Stimulated activated naive B cell treated with anti-CD40 and anti-IgM and Interleukin-4, amounts not matched to agents 10 μg/mL and 1 μg/mL and 100 μg/mL, for 72 hours (primary cell): ENCODE results near the gene RAD23A.
"Not testable (repeated sequence)": the region's sequence is repeated elsewhere in the genome, so short reads cannot be mapped to it uniquely, and the experiment has no call there.

Source experiments
- ATAC-seq, 2 donors: fragments of 150-1000 bp; cut with Tn5 transposase; replicated peaks; 2 replicates each; pipeline ENCODE4 v1.10.0; 2021; ENCODE audit warnings: moderate library complexity in 1 of 2
- DNase-seq: peaks from one replicate; pipeline ENCODE4 v3.0.0; 2021
- H3K27ac Mint-ChIP-seq: one replicate; pipeline ENCODE4 v1.8.0; 2022; ENCODE audit warnings: mild to moderate bottlenecking, mixed read lengths
- H3K27me3 Mint-ChIP-seq, 2 donors: one replicate each; pipeline ENCODE4 v1.8.0; 2022; ENCODE audit warnings: mixed read lengths in 2 of 2
- H3K36me3 Mint-ChIP-seq, 2 donors: one replicate each; pipeline ENCODE4 v1.8.0; 2022; ENCODE audit warnings: mixed read lengths in 2 of 2, mild to moderate bottlenecking in 1 of 2
- H3K4me1 Mint-ChIP-seq, 2 donors: one replicate each; pipeline ENCODE4 v1.8.0; 2022; ENCODE audit warnings: mixed read lengths in 2 of 2, mild to moderate bottlenecking in 1 of 2
- H3K4me3 Mint-ChIP-seq, 2 donors: one replicate each; pipeline ENCODE4 v1.8.0; 2022; ENCODE audit warnings: mild to moderate bottlenecking in 2 of 2, mixed read lengths in 2 of 2, moderate library complexity in 1 of 2
- H3K9me3 Mint-ChIP-seq, 2 donors: one replicate each; pipeline ENCODE4 v1.8.0; 2022; ENCODE audit warnings: mixed read lengths in 2 of 2, mild to moderate bottlenecking in 1 of 2

RAD23A gene

DNA sequence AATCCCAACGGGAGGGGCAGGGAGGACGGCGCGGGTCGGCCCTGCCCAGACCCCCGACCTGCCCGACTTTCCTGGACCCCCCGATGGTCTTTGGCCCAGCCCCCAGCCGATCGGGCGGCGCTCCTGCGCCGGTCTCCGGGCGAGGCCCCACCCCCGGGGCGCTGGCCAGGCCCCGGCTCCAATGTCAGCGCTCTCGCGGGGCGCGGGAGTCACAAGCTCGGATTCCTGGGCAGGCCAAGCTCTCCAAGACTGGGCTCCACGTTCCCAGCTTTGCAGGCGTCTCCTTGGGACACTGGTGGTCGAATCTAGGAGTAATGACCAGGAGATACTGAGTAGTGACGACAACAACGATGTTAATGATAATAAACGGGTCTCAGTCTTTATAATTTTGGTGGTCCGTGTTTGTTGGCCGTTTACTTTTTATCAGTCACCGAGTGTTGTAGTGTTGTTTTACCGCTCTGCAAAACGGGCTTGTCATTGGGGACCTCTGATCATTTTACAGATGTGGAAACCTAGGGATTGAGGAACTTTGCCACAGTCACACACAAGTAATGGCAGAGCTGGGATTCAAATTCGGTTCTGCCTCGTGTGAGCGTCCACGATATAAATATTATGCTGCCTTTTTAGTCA is 545 bp downstream of the RAD23A start:
- DNase-seq, result peak; percentile 48
- peaks cover 60 to 73% of the 10 kb centered on the region in 2 donors for H3K36me3 Mint-ChIP-seq
- peak overlapping the region; percentile 97 to 98 for H3K4me3 Mint-ChIP-seq
- peak; percentile 67 to 73 for ATAC-seq
- H3K27me3 Mint-ChIP-seq, result no peaks in the 10 kb centered on the region
- peak overlapping the region; percentile 99 for H3K27ac Mint-ChIP-seq
- H3K9me3 Mint-ChIP-seq, result peaks cover 0 to 1% of the 10 kb centered on the region in 2 donors
- peaks cover 37 to 70% of the 10 kb centered on the region in 2 donors for H3K4me1 Mint-ChIP-seq

DNA sequence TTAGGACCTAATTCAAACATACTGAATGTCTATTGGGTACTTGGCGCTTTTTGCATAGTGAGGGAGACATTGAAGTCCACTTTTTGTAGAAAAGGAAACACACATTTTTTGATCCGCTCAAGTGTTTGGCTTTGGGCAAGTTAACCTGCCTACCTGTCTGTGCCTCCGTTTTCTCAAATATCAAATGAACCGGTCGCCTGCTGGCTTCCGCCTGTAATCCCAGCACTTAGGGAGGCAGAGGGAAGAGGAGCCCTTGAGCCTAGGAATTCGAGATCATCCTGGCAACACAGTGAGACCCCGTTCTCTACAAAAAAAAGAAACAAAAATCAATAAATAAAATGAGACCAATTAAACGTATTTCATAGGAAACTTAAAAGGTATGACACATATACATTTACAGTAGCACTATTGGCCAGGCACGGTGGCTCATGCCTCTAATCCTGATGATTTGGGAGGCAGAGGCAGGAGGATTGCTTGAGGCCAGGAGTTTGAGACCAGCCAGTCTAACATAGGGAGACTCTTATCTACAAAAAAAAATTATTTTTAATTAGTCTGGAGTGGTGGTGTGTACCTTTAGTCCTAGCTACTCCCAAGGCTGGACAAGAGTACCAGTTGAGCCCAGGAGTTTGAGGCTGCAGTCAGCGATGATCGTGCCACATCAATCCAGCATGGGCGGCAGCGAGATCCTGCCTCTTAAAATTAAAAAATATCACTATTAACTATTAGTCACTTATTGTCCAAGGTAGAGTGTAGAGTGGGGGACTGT is 1.3 kb downstream of the RAD23A start:
- peaks cover 0 to 1% of the 10 kb centered on the region in 2 donors for H3K9me3 Mint-ChIP-seq
- peak overlapping the region; percentile 97 to 98 for H3K4me3 Mint-ChIP-seq
- DNase-seq, result no peak
- H3K36me3 Mint-ChIP-seq, result peaks cover 60 to 74% of the 10 kb centered on the region in 2 donors
- peaks cover 37 to 63% of the 10 kb centered on the region in 2 donors for H3K4me1 Mint-ChIP-seq
- no peaks in the 10 kb centered on the region for H3K27me3 Mint-ChIP-seq
- H3K27ac Mint-ChIP-seq, result peak overlapping the region; percentile 99
- ATAC-seq, result no peak

DNA sequence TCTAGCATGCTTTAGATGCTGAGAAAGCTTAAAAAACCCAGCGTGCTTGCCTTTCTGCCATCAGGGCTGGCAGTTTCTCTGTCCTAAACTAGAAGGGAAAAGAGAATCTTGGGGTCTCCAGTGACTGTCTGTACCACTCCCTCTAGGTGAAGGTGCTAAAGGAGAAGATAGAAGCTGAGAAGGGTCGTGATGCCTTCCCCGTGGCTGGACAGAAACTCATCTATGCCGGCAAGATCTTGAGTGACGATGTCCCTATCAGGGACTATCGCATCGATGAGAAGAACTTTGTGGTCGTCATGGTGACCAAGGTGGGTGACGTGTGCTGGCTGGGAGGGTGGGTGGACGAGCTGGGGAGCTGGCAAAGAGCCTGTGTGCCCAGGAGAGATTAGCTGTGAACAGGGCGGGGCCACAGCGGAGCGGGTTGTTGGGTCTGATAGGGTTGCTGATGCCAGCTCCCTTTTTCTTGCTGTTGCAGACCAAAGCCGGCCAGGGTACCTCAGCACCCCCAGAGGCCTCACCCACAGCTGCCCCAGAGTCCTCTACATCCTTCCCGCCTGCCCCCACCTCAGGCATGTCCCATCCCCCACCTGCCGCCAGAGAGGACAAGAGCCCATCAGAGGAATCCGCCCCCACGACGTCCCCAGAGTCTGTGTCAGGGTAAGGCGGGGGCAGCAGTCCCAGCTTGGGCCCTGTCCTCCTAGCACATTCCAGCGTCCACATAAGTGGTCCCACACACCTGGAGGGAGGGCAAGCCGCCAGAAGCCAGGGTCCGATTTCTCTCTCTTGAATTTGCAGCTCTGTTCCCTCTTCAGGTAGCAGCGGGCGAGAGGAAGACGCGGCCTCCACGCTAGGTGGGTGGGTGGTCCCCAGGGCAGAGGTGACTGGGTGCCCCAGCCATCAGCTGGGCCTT is 2.3 kb downstream of the RAD23A start:
- peaks cover 59 to 71% of the 10 kb centered on the region in 2 donors for H3K36me3 Mint-ChIP-seq
- peak overlapping the region; percentile 62 for H3K27ac Mint-ChIP-seq
- H3K4me1 Mint-ChIP-seq, result peaks cover 38 to 60% of the 10 kb centered on the region in 2 donors

DNA sequence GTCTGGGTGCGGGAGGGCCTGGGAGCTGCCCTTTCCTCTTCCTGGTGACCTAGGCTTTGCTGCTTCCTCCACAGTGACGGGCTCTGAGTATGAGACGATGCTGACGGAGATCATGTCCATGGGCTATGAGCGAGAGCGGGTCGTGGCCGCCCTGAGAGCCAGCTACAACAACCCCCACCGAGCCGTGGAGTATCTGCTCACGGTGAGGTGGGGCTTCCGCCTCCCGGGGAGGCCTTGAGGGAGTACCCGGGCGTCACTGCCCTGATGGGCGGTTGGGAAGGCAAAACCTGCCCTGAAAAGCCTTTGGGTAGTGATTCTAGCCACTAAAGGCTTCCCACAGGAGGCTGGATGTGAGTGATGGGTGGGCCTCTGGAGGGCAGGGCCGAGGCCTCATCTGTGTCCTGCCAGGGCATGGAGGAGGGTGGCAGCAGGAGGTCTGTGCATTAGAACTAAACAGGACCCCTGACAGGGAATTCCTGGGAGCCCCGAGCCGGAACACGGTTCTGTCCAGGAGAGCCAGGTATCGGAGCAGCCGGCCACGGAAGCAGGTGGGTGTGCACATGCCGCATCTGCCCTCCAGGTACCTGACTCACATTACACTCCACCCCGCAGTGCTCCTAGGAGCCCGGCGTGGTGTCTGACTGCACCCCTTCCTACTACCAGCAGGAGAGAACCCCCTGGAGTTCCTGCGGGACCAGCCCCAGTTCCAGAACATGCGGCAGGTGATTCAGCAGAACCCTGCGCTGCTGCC is 3.1 kb downstream of the RAD23A start:
- H3K36me3 Mint-ChIP-seq, result peaks cover 56 to 70% of the 10 kb centered on the region in 2 donors
- peaks cover 0 to 1% of the 10 kb centered on the region in 2 donors for H3K9me3 Mint-ChIP-seq
- no peak for ATAC-seq
- no peak overlapping the region for H3K4me3 Mint-ChIP-seq
- H3K27ac Mint-ChIP-seq, result peak overlapping the region; percentile 69
- H3K4me1 Mint-ChIP-seq, result peaks cover 36 to 60% of the 10 kb centered on the region in 2 donors
- H3K27me3 Mint-ChIP-seq, result no peaks in the 10 kb centered on the region
- no peak for DNase-seq

More for the DNA sequence above, 2.3 kb downstream of the RAD23A start:
- DNase-seq, result no peak
- Mint-ChIP-seq H3K27me3 (no peaks in the 10 kb centered on the region), H3K9me3 (peaks cover 0 to 1% of the 10 kb centered on the region in 2 donors), H3K4me3 (no peak overlapping the region)
- ATAC-seq, result no peak

- no peaks in the 10 kb centered on the region for H3K27me3 Mint-ChIP-seq
- ATAC-seq, result no peak
- no peak overlapping the region for H3K4me3 Mint-ChIP-seq
- H3K27ac Mint-ChIP-seq, result peak overlapping the region; percentile 80
- H3K4me1 Mint-ChIP-seq, result peaks cover 41 to 60% of the 10 kb centered on the region in 2 donors
- H3K9me3 Mint-ChIP-seq, result peaks cover 0 to 1% of the 10 kb centered on the region in 2 donors
- no peak for DNase-seq
- peaks cover 57 to 70% of the 10 kb centered on the region in 2 donors for H3K36me3 Mint-ChIP-seq
Observed at GRCh38 chr19:12949363-12950283, 4.0 kb downstream of the RAD23A start.

- H3K9me3 Mint-ChIP-seq, H3K27me3 Mint-ChIP-seq, H3K4me3 Mint-ChIP-seq, ATAC-seq, DNase-seq: not testable (repeated sequence)
- peaks cover 45 to 69% of the 10 kb centered on the region in 2 donors for H3K36me3 Mint-ChIP-seq
- H3K4me1 Mint-ChIP-seq, result peaks cover 46 to 60% of the 10 kb centered on the region in 2 donors
- H3K27ac Mint-ChIP-seq, result peak overlapping the region; percentile 44
Observed at GRCh38 chr19:12952050-12952449, 6.4 kb downstream of the RAD23A start.

- Mint-ChIP-seq H3K27me3 (no peaks in the 10 kb centered on the region), H3K9me3 (no peaks in the 10 kb centered on the region), H3K27ac (peak overlapping the region; percentile 69), H3K4me3 (no peak overlapping the region), H3K36me3 (peaks cover 45 to 68% of the 10 kb centered on the region in 2 donors), H3K4me1 (peaks cover 46 to 60% of the 10 kb centered on the region in 2 donors)
- ATAC-seq (no peak), DNase-seq (no peak)
Observed at GRCh38 chr19:12952488-12953137, 7.0 kb downstream of the RAD23A start.

DNA sequence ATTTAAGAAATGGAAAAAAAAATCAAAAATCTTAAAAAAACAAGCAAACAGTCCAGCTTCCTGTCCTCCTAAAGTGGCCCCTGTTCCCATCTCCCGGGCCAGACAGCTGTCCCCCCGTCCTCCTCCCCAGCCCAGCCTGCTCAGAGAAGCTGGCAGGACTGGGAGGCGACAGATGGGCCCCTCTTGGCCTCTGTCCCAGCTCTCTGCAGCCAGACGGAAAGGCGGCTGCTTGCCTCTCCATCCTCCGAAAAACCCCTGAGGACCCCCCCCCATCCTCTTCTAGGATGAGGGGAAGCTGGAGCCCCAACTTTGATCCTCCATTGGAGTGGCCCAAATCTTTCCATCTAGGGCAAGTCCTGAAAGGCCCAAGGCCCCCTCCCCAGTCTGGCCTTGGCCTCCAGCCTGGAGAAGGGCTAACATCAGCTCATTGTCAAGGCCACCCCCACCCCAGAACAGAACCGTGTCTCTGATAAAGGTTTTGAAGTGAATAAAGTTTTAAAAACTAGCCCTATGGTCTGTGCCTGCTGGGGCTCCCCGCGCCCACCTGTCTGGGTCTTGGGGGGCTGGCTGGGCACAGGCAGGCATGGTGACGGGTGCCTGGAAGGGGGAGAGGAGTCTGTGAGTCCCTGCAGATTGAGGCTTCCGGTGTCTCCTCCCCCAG is 7.6 kb downstream of the RAD23A start:
- Mint-ChIP-seq H3K4me3 (no peak overlapping the region), H3K9me3 (no peaks in the 10 kb centered on the region), H3K27me3 (no peaks in the 10 kb centered on the region), H3K27ac (peak overlapping the region; percentile 93), H3K4me1 (peaks cover 42 to 57% of the 10 kb centered on the region in 2 donors), H3K36me3 (peaks cover 40 to 64% of the 10 kb centered on the region in 2 donors)
- no peak for DNase-seq
- ATAC-seq, result no peak

GRCh38 chr19:12953799-12954611 is 8.3 kb downstream of the RAD23A start:
- Mint-ChIP-seq H3K9me3 (no peaks in the 10 kb centered on the region), H3K36me3 (peaks cover 37 to 60% of the 10 kb centered on the region in 2 donors), H3K4me1 (peaks cover 38 to 52% of the 10 kb centered on the region in 2 donors), H3K27me3 (no peaks in the 10 kb centered on the region), H3K27ac (peak overlapping the region; percentile 93), H3K4me3 (peak overlapping the region in 1 of 2 donors; percentile 63)
- DNase-seq, result no peak
- ATAC-seq, result peak in 1 of 2 donors; percentile 14

- Mint-ChIP-seq H3K36me3 (peaks cover 34 to 56% of the 10 kb centered on the region in 2 donors), H3K27me3 (no peaks in the 10 kb centered on the region), H3K4me3 (peak overlapping the region in 1 of 2 donors; percentile 63), H3K9me3 (no peaks in the 10 kb centered on the region), H3K27ac (peak overlapping the region; percentile 93), H3K4me1 (peaks cover 38 to 50% of the 10 kb centered on the region in 2 donors)
- ATAC-seq (no peak), DNase-seq (no peak)
Observed at GRCh38 chr19:12954612-12954962, 8.9 kb downstream of the RAD23A start.

DNA sequence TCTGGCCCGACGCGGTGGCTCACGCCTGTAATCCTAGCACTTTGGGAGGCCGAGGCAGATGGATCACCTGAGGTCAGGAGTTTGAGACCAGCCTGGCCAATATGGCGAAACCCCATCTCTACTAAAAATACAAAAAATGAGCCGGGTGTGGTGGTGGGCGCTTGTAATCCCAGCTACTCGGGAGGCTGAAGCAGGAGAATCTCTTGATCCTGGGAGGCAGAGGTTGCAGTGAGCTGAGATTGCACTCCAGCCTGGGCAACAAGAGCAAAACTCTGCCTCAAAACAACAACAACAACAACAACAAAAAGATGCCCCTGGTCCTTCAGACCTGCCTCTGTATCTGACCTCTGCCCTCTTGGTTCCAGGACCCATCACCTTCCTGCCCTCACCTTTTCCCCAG is 9.9 kb downstream of the RAD23A start:
- Mint-ChIP-seq H3K27ac (peak overlapping the region; percentile 94), H3K36me3 (peaks cover 27 to 46% of the 10 kb centered on the region in 2 donors), H3K4me3 (peak overlapping the region; percentile 95 to 96), H3K4me1 (peaks cover 32 to 41% of the 10 kb centered on the region in 2 donors)
- not testable (repeated sequence) for ATAC-seq, DNase-seq, H3K27me3 Mint-ChIP-seq, H3K9me3 Mint-ChIP-seq
